OCI-LY7 (cell line): ENCODE measurements around the gene UTP20. TPM values are rescaled to one million over a fixed set of nuclear protein-coding genes. Genes with fewer than 3 reads are reported as not detected.
"Not testable (repeated sequence)": the region's sequence is repeated elsewhere in the genome, so short reads cannot be mapped to it uniquely, and the experiment has no call there.

Experiments used
- BruUV-seq: library from RNA; stranded (reverse); fragments of 400-500 nt; replicated peaks from 2 replicates; lab custom pipeline; 2021; lab: Mats Ljungman, UMichigan
- CTCF ChIA-PET: fragments of 300-600 bp; sonication (Branson Sonifier 250); formaldehyde crosslinking; loops from one replicate; lab custom pipeline; 2022; ENCODE audit warnings: antibody characterized with exemption; ENCODE audit not compliant: unreplicated experiment; lab: Charles Lee
- POLR2A ChIA-PET: fragments of 300-600 bp; sonication (Branson Sonifier 250); formaldehyde crosslinking; loops from one replicate; lab custom pipeline; 2022; ENCODE audit warnings: antibody characterized with exemption; lab: Charles Lee
- DNase-seq: peaks from one replicate; pipeline ENCODE4 v3.0.0-alpha.2; 2015; ENCODE audit warnings: low spot score
- H2AFZ ChIP-seq: fragments of 200-600 bp; sonication (generic), shearing (Covaris generic); 2 replicates; pipeline ENCODE4 v1.6.1; 2014; ENCODE audit warnings: mild to moderate bottlenecking, antibody characterized with exemption, low read length, moderate library complexity
- H3K27ac ChIP-seq: fragments of 200-600 bp; sonication (generic); 2 replicates; pipeline ENCODE4 v1.5.1; 2014; ENCODE audit warnings: mixed run types, low read depth, mild to moderate bottlenecking, moderate library complexity, low read length, inconsistent platforms; ENCODE audit not compliant: poor library complexity, severe bottlenecking
- H3K36me3 ChIP-seq: fragments of 200-600 bp; sonication (generic); 2 replicates; pipeline ENCODE4 v1.6.1; 2014; ENCODE audit warnings: mild to moderate bottlenecking, antibody characterized with exemption, low read length, moderate library complexity, mixed read lengths; ENCODE audit not compliant: insufficient read depth
- H3K4me1 ChIP-seq: fragments of 200-600 bp; sonication (generic); 2 replicates; pipeline ENCODE4 v1.5.1; 2014; ENCODE audit warnings: mild to moderate bottlenecking, low read length; ENCODE audit not compliant: insufficient read depth, poor library complexity, severe bottlenecking
- H3K4me2 ChIP-seq: fragments of 200-600 bp; sonication (generic); 2 replicates; pipeline ENCODE4 v1.6.1; 2014; ENCODE audit warnings: mild to moderate bottlenecking, low read length
- H3K4me3 ChIP-seq: fragments of 200-600 bp; sonication (generic); 2 replicates; pipeline ENCODE4 v1.5.1; 2014; ENCODE audit warnings: mild to moderate bottlenecking, low read depth, low read length; ENCODE audit not compliant: poor library complexity, severe bottlenecking
- H3K79me2 ChIP-seq: fragments of 200-600 bp; sonication (generic); 2 replicates; pipeline ENCODE4 v1.6.1; 2016; ENCODE audit warnings: low read depth, mild to moderate bottlenecking, low read length, moderate library complexity, mixed read lengths; ENCODE audit not compliant: insufficient read depth
- H3K9me2 ChIP-seq: fragments of 200-600 bp; sonication (generic); 2 replicates; pipeline ENCODE4 v1.6.1; 2016; ENCODE audit warnings: mild to moderate bottlenecking, low read length, mixed read lengths; ENCODE audit not compliant: insufficient read depth
- H3K9me3 ChIP-seq: fragments of 200-600 bp; sonication (generic); 2 replicates; pipeline ENCODE4 v1.6.1; 2014; ENCODE audit warnings: mild to moderate bottlenecking, mixed run types, low read length, mixed read lengths
- H4K20me1 ChIP-seq: fragments of 200-600 bp; sonication (generic); 2 replicates; pipeline ENCODE4 v1.6.1; 2014; ENCODE audit warnings: mild to moderate bottlenecking, antibody characterized with exemption, low read length, moderate library complexity, mixed read lengths; ENCODE audit not compliant: insufficient read depth
- CTCF ChIP-seq: fragments of 200-600 bp; sonication (generic); conservative IDR thresholded peaks from 2 replicates; pipeline ENCODE4 v1.5.1; 2014; ENCODE audit warnings: mild to moderate bottlenecking, antibody characterized with exemption, low read length, moderate library complexity, mixed read lengths
- EZH2phosphoT487 ChIP-seq: fragments of 200-600 bp; sonication (generic); IDR thresholded peaks from 2 replicates; pipeline ENCODE4 v1.6.1; 2018; ENCODE audit warnings: low read depth, borderline replicate concordance, mild to moderate bottlenecking, mixed run types, antibody characterized with exemption, low read length, moderate library complexity, mixed read lengths
- intact Hi-C: fragments of 100-400 bp; cut with micrococcal nuclease; formaldehyde crosslinking; loops from one replicate; pipeline ENCODE4 v1.10.0; 2022; ENCODE audit not compliant: unreplicated experiment
- total RNA-seq, 2 experiments: library from RNA; depleted of rRNA in 1 of 2; stranded (reverse); fragments of >200 nt in 1 of 2; shearing (Covaris generic) in 1 of 2; gene quantifications; 2 replicates each; pipeline ENCODE4 v1.2.3, GENCODE V29; 2014 to 2022

The UTP20 gene
- total RNA-seq, 2 experiments from 2014 or later, result 15.7 to 21.4 TPM

- Histone ChIP-seq H3K36me3 (peaks cover 96% of the 10 kb centered on the region), H3K4me2 (no peak overlapping the region), H3K4me3 (no peak overlapping the region), H3K79me2 (no peaks in the 10 kb centered on the region), H3K9me3 (no peaks in the 10 kb centered on the region), H3K9me2 (no peaks in the 10 kb centered on the region), H3K27ac (no peak overlapping the region), H4K20me1 (no peaks in the 10 kb centered on the region), H3K4me1 (no peaks in the 10 kb centered on the region), H2AFZ (no peak overlapping the region)
- ChIA-PET POLR2A (interaction anchor here (0.6 to 1.4 kb wide), 2 partner anchors 10 to 48 kb away, joined by 3 to 4 read pairs; no protein-coding TSS in a partner anchor), CTCF (no interaction called here)
- intact Hi-C loops, result no loop called here
- no peak for TF ChIP-seq CTCF
- no peak for TF ChIP-seq EZH2phosphoT487
- no peak for DNase-seq
- BruUV-seq, result no TSS peak
Measured at GRCh38 chr12:101372431-101372830, 92.5 kb downstream of the UTP20 start.

- Histone ChIP-seq H3K9me2 (no peaks in the 10 kb centered on the region), H3K4me1 (no peaks in the 10 kb centered on the region), H3K4me3 (no peak overlapping the region), H3K27ac (no peak overlapping the region), H2AFZ (no peak overlapping the region), H3K4me2 (no peak overlapping the region), H3K9me3 (no peaks in the 10 kb centered on the region), H4K20me1 (no peaks in the 10 kb centered on the region), H3K36me3 (peaks cover 95% of the 10 kb centered on the region), H3K79me2 (no peaks in the 10 kb centered on the region)
- ChIA-PET CTCF (no interaction called here), POLR2A (no interaction called here)
- no peak for TF ChIP-seq EZH2phosphoT487
- no peak for TF ChIP-seq CTCF
- BruUV-seq, result no TSS peak
- DNase-seq, result no peak
- intact Hi-C loops, result no loop called here
Measured at GRCh38 chr12:101375573-101375972, 95.7 kb downstream of the UTP20 start.

- Histone ChIP-seq H3K4me2 (no peak overlapping the region), H3K27ac (no peak overlapping the region), H3K79me2 (no peaks in the 10 kb centered on the region), H2AFZ (no peak overlapping the region), H3K9me3 (no peaks in the 10 kb centered on the region), H3K4me1 (no peaks in the 10 kb centered on the region), H3K36me3 (peaks cover 96% of the 10 kb centered on the region), H4K20me1 (no peaks in the 10 kb centered on the region), H3K4me3 (no peak overlapping the region), H3K9me2 (no peaks in the 10 kb centered on the region)
- TF ChIP-seq EZH2phosphoT487 (no peak), CTCF (no peak)
- POLR2A ChIA-PET, result no interaction called here
- CTCF ChIA-PET, result no interaction called here
- no TSS peak for BruUV-seq
- no peak for DNase-seq
- intact Hi-C loops, result no loop called here
Measured at GRCh38 chr12:101379149-101379548, 99.2 kb downstream of the UTP20 start.

- BruUV-seq, H3K79me2 ChIP-seq, intact Hi-C loops, H3K4me3 ChIP-seq, H3K4me2 ChIP-seq, CTCF ChIA-PET, DNase-seq, H3K4me1 ChIP-seq, POLR2A ChIA-PET, H3K9me2 ChIP-seq, H3K9me3 ChIP-seq, H2AFZ ChIP-seq, H4K20me1 ChIP-seq, H3K27ac ChIP-seq: not testable (repeated sequence)
- peaks cover 64% of the 10 kb centered on the region for H3K36me3 ChIP-seq
Measured at GRCh38 chr12:101391181-101391580, 111.3 kb downstream of the UTP20 start.
